Measurements from ENCODE around the gene RAD21L1. TPM values are rescaled to one million over a fixed set of nuclear protein-coding genes. Genes with fewer than 3 reads are reported as not detected.
A peak's percentile ranks its signal among the peaks of the same experiment; 100 is the strongest.

RAD21L1 gene
- polyA plus RNA-seq, 3 donors: not detected

GRCh38 chr20:1212023-1212422 is 13.8 kb upstream of the RAD21L1 start:
- Mint-ChIP-seq H3K4me1 (peaks cover 3% of the 10 kb centered on the region), H3K27me3 (ENCODE audit: low read depth in 3 of 3) (peaks cover 5 to 19% (median 8%) of the 10 kb centered on the region in 3 donors), H3K27ac (no peak overlapping the region), H3K9me3 (no peaks in the 10 kb centered on the region), H3K4me3 (no peak overlapping the region), H3K36me3 (no peaks in the 10 kb centered on the region)
- H3K9me3 ChIP-seq (replicated peaks in 1 of 2; ENCODE audit: control insufficient read depth in 1 of 2, insufficient read depth in 1 of 2, low read length in 2 of 2): no peaks in the 10 kb centered on the region
- no peak overlapping the region for H3K4me3 ChIP-seq (replicated peaks in 1 of 3; ENCODE audit: low read depth in 2 of 3, low read length in 3 of 3)
- TF ChIP-seq CTCF (IDR thresholded peaks at IDR 0.05): no peak
- no peak for DNase-seq
- no peak overlapping the region for H3K4me2 ChIP-seq (replicated peaks; ENCODE audit: extremely low read depth, low read length, poor library complexity, severe bottlenecking)
- H3K36me3 ChIP-seq (replicated peaks in 1 of 2; ENCODE audit: control insufficient read depth in 1 of 2, insufficient read depth in 2 of 2, low read length in 2 of 2): no peaks in the 10 kb centered on the region
- no peak overlapping the region for H2AFZ ChIP-seq (ENCODE audit: insufficient read depth, low read depth, low read length, poor library complexity, severe bottlenecking)
- intact Hi-C loops (cut with micrococcal nuclease): loop anchor here in 1 of 2 donors (5.0 kb wide), 2 partner anchors 255 to 400 kb away; no protein-coding TSS in a partner anchor
- H3K4me1 ChIP-seq (ENCODE audit: control insufficient read depth in 1 of 2, insufficient read depth in 2 of 2, low read length in 2 of 2): no peaks in the 10 kb centered on the region
- H3K79me2 ChIP-seq (ENCODE audit: insufficient read depth, low read length): no peaks in the 10 kb centered on the region
- peaks cover 0 to 5% of the 10 kb centered on the region in 2 donors for H3K27me3 ChIP-seq (ENCODE audit: control insufficient read depth in 2 of 2, insufficient read depth in 2 of 2, low read length in 2 of 2)
- H3K27ac ChIP-seq (ENCODE audit: low read depth in 1 of 2, low read length in 2 of 2): no peak overlapping the region
- H3K9ac ChIP-seq (ENCODE audit: insufficient read depth, low read length, poor library complexity, severe bottlenecking): no peak overlapping the region
- H4K20me1 ChIP-seq (ENCODE audit: insufficient read depth, low read length): no peaks in the 10 kb centered on the region

GRCh38 chr20:1212607-1213396 is 13.0 kb upstream of the RAD21L1 start:
- no peaks in the 10 kb centered on the region for H3K9me3 Mint-ChIP-seq
- Histone ChIP-seq H3K9ac (ENCODE audit: insufficient read depth, low read length, poor library complexity, severe bottlenecking) (no peak overlapping the region), H3K4me2 (replicated peaks; ENCODE audit: extremely low read depth, low read length, poor library complexity, severe bottlenecking) (no peak overlapping the region), H3K27me3 (ENCODE audit: control insufficient read depth in 2 of 2, insufficient read depth in 2 of 2, low read length in 2 of 2) (peaks cover 0 to 5% of the 10 kb centered on the region in 2 donors), H4K20me1 (ENCODE audit: insufficient read depth, low read length) (no peaks in the 10 kb centered on the region), H3K4me1 (ENCODE audit: control insufficient read depth in 1 of 2, insufficient read depth in 2 of 2, low read length in 2 of 2) (no peaks in the 10 kb centered on the region), H3K4me3 (replicated peaks in 1 of 3; ENCODE audit: low read depth in 2 of 3, low read length in 3 of 3) (no peak overlapping the region), H3K9me3 (replicated peaks in 1 of 2; ENCODE audit: control insufficient read depth in 1 of 2, insufficient read depth in 1 of 2, low read length in 2 of 2) (no peaks in the 10 kb centered on the region), H3K27ac (ENCODE audit: low read depth in 1 of 2, low read length in 2 of 2) (no peak overlapping the region), H2AFZ (ENCODE audit: insufficient read depth, low read depth, low read length, poor library complexity, severe bottlenecking) (peak overlapping the region; percentile 13), H3K79me2 (ENCODE audit: insufficient read depth, low read length) (no peaks in the 10 kb centered on the region), H3K36me3 (replicated peaks in 1 of 2; ENCODE audit: control insufficient read depth in 1 of 2, insufficient read depth in 2 of 2, low read length in 2 of 2) (no peaks in the 10 kb centered on the region)
- H3K36me3 Mint-ChIP-seq: no peaks in the 10 kb centered on the region
- H3K27me3 Mint-ChIP-seq (ENCODE audit: low read depth in 3 of 3): peaks cover 5 to 19% (median 8%) of the 10 kb centered on the region in 3 donors
- 4% methylated on average over 16 of the region's 21 CpGs for WGBS (ENCODE audit: insufficient coverage)
- peak; percentile 89 for TF ChIP-seq CTCF (IDR thresholded peaks at IDR 0.05)
- DNase-seq: peak; percentile 37 to 56 (median 56)
- H3K4me3 Mint-ChIP-seq: peak overlapping the region in 1 of 2 donors; percentile 66
- H3K4me1 Mint-ChIP-seq: peaks cover 3% of the 10 kb centered on the region
- no peak overlapping the region for H3K27ac Mint-ChIP-seq
- intact Hi-C loops (cut with micrococcal nuclease): loop anchor here in 1 of 2 donors (5.0 kb wide), 2 partner anchors 256 to 401 kb away; no protein-coding TSS in a partner anchor
